NCI-H526 (cell line): ENCODE measurements around the gene AP2A2.

Experiments used
- DNase-seq, 2 experiments: peaks; one replicate each; lab custom pipeline; 2025; lab: John Stamatoyannopoulos, UW

The AP2A2 gene

GRCh38 chr11:924406-925157 lies 1.1 kb upstream of the AP2A2 start:
- DNase-seq, result no peak

- DNase-seq, result no peak
Observed at GRCh38 chr11:925158-925495, 543 bp upstream of the AP2A2 start.

GRCh38 chr11:926341-926916 lies 759 bp downstream of the AP2A2 start:
- DNase-seq, result peak in 1 of 2 experiments; percentile 35

- DNase-seq, result no peak
Observed at GRCh38 chr11:927871-928270, 2.2 kb downstream of the AP2A2 start.

- DNase-seq, result no peak
Observed at GRCh38 chr11:928786-929185, 3.1 kb downstream of the AP2A2 start.

GRCh38 chr11:929405-929804 lies 3.7 kb downstream of the AP2A2 start:
- no peak for DNase-seq

GRCh38 chr11:931385-931784 lies 5.7 kb downstream of the AP2A2 start:
- no peak for DNase-seq

- no peak for DNase-seq
Observed at GRCh38 chr11:932435-932834, 6.8 kb downstream of the AP2A2 start.

- DNase-seq, result no peak
Observed at GRCh38 chr11:933142-933851, 7.6 kb downstream of the AP2A2 start.

GRCh38 chr11:933936-934335 lies 8.3 kb downstream of the AP2A2 start:
- DNase-seq, result no peak

- DNase-seq, result no peak
Observed at GRCh38 chr11:934527-934926, 8.9 kb downstream of the AP2A2 start.

- DNase-seq, result no peak
Observed at GRCh38 chr11:936199-936598, 10.5 kb downstream of the AP2A2 start.

- no peak for DNase-seq
Observed at GRCh38 chr11:937841-938261, 12.2 kb downstream of the AP2A2 start.

- DNase-seq, result no peak
Observed at GRCh38 chr11:940496-941135, 14.9 kb downstream of the AP2A2 start.

GRCh38 chr11:942823-943222 lies 17.2 kb downstream of the AP2A2 start:
- DNase-seq, result no peak

GRCh38 chr11:944711-945470 lies 19.2 kb downstream of the AP2A2 start:
- no peak for DNase-seq

GRCh38 chr11:945986-946385 lies 20.3 kb downstream of the AP2A2 start:
- no peak for DNase-seq

- no peak for DNase-seq
Observed at GRCh38 chr11:947744-948143, 22.1 kb downstream of the AP2A2 start.

- DNase-seq, result no peak
Observed at GRCh38 chr11:951507-951906, 25.8 kb downstream of the AP2A2 start.

GRCh38 chr11:952406-953385 lies 27.0 kb downstream of the AP2A2 start:
- DNase-seq, result peak; percentile 81 to 91

GRCh38 chr11:953512-953911 lies 27.8 kb downstream of the AP2A2 start:
- DNase-seq, result no peak
